Activated naive CD4-positive, alpha-beta T cell treated with anti-CD3 and anti-CD28 coated beads, Interleukin-2, amount 10 ng/mL, durations not matched to agents 7 days and 5 days (primary cell): ENCODE measurements around the gene CST4.
"Not testable (repeated sequence)": the region's sequence is repeated elsewhere in the genome, so short reads cannot be mapped to it uniquely, and the experiment has no call there.

Experiments used
- CTCF ChIA-PET: fragments of 350-600 bp; sonication (Branson Sonifier 250); formaldehyde crosslinking; loops from one replicate; lab custom pipeline; 2021; ENCODE audit warnings: antibody characterized with exemption; lab: Charles Lee
- DNase-seq: peaks from one replicate; pipeline ENCODE4 v3.0.0-alpha.2; 2020
- H3K27ac Mint-ChIP-seq: one replicate; pipeline ENCODE4 v1.8.0; 2021; ENCODE audit warnings: mild to moderate bottlenecking, moderate library complexity, mixed read lengths
- H3K27me3 Mint-ChIP-seq: one replicate; pipeline ENCODE4 v1.8.0; 2021; ENCODE audit warnings: mild to moderate bottlenecking, mixed read lengths
- H3K36me3 Mint-ChIP-seq: one replicate; pipeline ENCODE4 v1.8.0; 2021; ENCODE audit warnings: mixed read lengths
- H3K4me1 Mint-ChIP-seq: one replicate; pipeline ENCODE4 v1.8.0; 2021; ENCODE audit warnings: mixed read lengths
- H3K4me3 Mint-ChIP-seq: one replicate; pipeline ENCODE4 v1.8.0; 2021; ENCODE audit warnings: mild to moderate bottlenecking, moderate library complexity, mixed read lengths
- H3K9me3 Mint-ChIP-seq: one replicate; pipeline ENCODE4 v1.8.0; 2021; ENCODE audit warnings: mixed read lengths

CST4 gene

GRCh38 chr20:23661002-23661429 is 27.8 kb downstream of the CST4 start:
- H3K27me3 Mint-ChIP-seq, result peaks cover 10% of the 10 kb centered on the region
- no peak for DNase-seq
- H3K9me3 Mint-ChIP-seq, result no peaks in the 10 kb centered on the region
- H3K4me1 Mint-ChIP-seq, result no peaks in the 10 kb centered on the region
- H3K4me3 Mint-ChIP-seq, result no peak overlapping the region
- H3K36me3 Mint-ChIP-seq, result no peaks in the 10 kb centered on the region
- CTCF ChIA-PET, result no interaction called here
- no peak overlapping the region for H3K27ac Mint-ChIP-seq

DNA sequence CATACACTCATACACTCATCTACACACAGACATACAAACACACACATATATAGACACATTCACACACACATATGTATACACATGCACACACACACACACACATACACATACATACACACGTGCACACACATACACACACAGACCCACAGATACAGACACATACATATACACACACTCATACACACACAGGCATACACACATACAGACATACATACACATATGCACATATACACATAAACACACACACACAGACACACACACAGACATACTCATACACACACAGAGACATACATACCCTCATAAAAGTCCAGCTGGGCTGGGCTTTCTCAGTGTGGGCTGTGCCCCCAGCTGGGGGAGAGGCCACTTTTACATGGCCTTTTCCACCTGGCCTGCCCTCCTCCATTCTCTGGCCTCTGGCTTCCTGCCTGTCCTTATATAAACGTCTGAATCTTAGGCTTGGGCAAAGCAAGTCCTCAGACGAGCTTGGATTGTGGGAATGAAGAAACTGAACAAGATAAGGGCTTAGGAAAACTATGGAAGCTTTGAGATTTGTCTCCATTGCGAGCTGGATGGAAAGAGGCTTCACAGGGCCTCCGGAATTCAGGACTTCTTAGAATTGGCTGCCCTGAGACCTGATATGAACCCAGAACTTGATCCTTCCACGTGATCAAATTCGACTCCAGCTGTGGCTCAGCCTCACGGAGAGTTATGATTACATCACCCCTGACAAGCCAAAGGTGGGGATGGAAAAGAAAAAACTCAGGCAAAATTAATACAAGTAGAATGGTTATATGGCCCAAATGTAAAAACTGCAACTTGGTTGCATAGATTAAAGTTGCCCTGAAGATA is 28.6 kb downstream of the CST4 start:
- Mint-ChIP-seq H3K27ac (no peak overlapping the region), H3K4me1 (no peaks in the 10 kb centered on the region), H3K9me3 (no peaks in the 10 kb centered on the region), H3K27me3 (peaks cover 17% of the 10 kb centered on the region), H3K36me3 (no peaks in the 10 kb centered on the region), H3K4me3 (no peak overlapping the region)
- CTCF ChIA-PET, result no interaction called here
- no peak for DNase-seq

GRCh38 chr20:23659610-23659988 is 29.2 kb downstream of the CST4 start:
- H3K27ac Mint-ChIP-seq, DNase-seq, H3K36me3 Mint-ChIP-seq, CTCF ChIA-PET, H3K4me3 Mint-ChIP-seq, H3K9me3 Mint-ChIP-seq, H3K4me1 Mint-ChIP-seq: not testable (repeated sequence)
- peaks cover 17% of the 10 kb centered on the region for H3K27me3 Mint-ChIP-seq

GRCh38 chr20:23658989-23659609 is 29.7 kb downstream of the CST4 start:
- Mint-ChIP-seq H3K9me3 (no peaks in the 10 kb centered on the region), H3K27me3 (peaks cover 21% of the 10 kb centered on the region), H3K4me3 (no peak overlapping the region), H3K36me3 (no peaks in the 10 kb centered on the region), H3K4me1 (no peaks in the 10 kb centered on the region), H3K27ac (no peak overlapping the region)
- CTCF ChIA-PET, result interaction anchor here (1.1 kb wide), 1 partner anchor 9 kb away, joined by 3 read pairs; no protein-coding TSS in a partner anchor
- DNase-seq, result no peak

DNA sequence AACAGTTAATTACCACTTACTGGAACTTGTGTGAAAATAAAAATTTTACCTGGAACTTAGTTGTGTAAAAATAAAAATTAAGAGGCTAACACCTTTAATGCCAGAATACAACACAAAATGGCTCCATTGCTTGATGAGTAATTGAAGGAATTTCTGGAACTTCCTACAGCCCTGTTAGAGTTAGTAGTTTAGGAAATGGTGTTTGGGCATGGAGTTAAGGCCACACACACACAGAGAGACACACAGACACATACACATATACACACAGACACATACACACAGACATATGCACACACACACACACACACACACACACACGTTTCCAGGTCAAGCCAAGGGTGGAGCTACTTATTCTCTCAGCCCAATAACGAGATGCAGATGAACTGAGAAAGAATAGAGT is 30.5 kb downstream of the CST4 start:
- H3K27ac Mint-ChIP-seq, result no peak overlapping the region
- H3K27me3 Mint-ChIP-seq, result peaks cover 21% of the 10 kb centered on the region
- CTCF ChIA-PET, result interaction anchor here (1.1 kb wide), 1 partner anchor 10 kb away, joined by 3 read pairs; no protein-coding TSS in a partner anchor
- DNase-seq, result no peak
- no peak overlapping the region for H3K4me3 Mint-ChIP-seq
- H3K9me3 Mint-ChIP-seq, result no peaks in the 10 kb centered on the region
- no peaks in the 10 kb centered on the region for H3K4me1 Mint-ChIP-seq
- no peaks in the 10 kb centered on the region for H3K36me3 Mint-ChIP-seq

- Mint-ChIP-seq H3K9me3 (no peaks in the 10 kb centered on the region), H3K4me1 (no peaks in the 10 kb centered on the region), H3K36me3 (no peaks in the 10 kb centered on the region), H3K27ac (no peak overlapping the region), H3K27me3 (peaks cover 20% of the 10 kb centered on the region), H3K4me3 (no peak overlapping the region)
- CTCF ChIA-PET, result no interaction called here
- DNase-seq, result no peak
Observed at GRCh38 chr20:23657202-23657601, 31.6 kb downstream of the CST4 start.

DNA sequence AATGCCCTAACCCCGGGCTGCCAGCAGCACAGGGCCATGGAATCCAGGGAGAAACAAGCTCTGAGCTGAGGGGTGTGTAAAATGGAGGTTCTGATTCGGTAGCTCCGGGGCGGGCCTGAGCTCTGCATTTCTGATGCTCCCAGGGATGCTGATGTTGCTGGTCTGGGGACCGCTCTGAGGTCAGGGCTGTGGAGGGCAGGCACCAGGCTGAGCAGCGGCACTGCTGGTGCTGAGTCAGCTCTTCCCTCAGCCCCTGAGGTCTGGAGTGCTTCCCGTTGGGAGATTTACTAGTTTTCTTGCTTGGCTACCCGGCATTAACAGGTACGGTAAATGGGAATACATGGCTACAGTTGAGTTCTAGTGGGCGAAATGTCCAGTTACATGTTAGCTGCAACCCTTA is 32.5 kb downstream of the CST4 start:
- Mint-ChIP-seq H3K4me3 (no peak overlapping the region), H3K27me3 (peaks cover 20% of the 10 kb centered on the region), H3K27ac (no peak overlapping the region), H3K4me1 (no peaks in the 10 kb centered on the region), H3K9me3 (no peaks in the 10 kb centered on the region), H3K36me3 (no peaks in the 10 kb centered on the region)
- CTCF ChIA-PET, result no interaction called here
- no peak for DNase-seq

GRCh38 chr20:23655491-23656211 is 33.2 kb downstream of the CST4 start:
- Mint-ChIP-seq H3K4me3 (no peak overlapping the region), H3K27ac (no peak overlapping the region), H3K27me3 (peaks cover 20% of the 10 kb centered on the region), H3K4me1 (no peaks in the 10 kb centered on the region), H3K9me3 (no peaks in the 10 kb centered on the region), H3K36me3 (no peaks in the 10 kb centered on the region)
- DNase-seq, result no peak
- CTCF ChIA-PET, result no interaction called here

- H3K4me3 Mint-ChIP-seq, result no peak overlapping the region
- H3K27me3 Mint-ChIP-seq, result peaks cover 20% of the 10 kb centered on the region
- H3K27ac Mint-ChIP-seq, result no peak overlapping the region
- no peaks in the 10 kb centered on the region for H3K36me3 Mint-ChIP-seq
- no peaks in the 10 kb centered on the region for H3K9me3 Mint-ChIP-seq
- no peak for DNase-seq
- H3K4me1 Mint-ChIP-seq, result no peaks in the 10 kb centered on the region
- CTCF ChIA-PET, result no interaction called here
Observed at GRCh38 chr20:23654717-23655116, 34.1 kb downstream of the CST4 start.

- Mint-ChIP-seq H3K9me3 (no peaks in the 10 kb centered on the region), H3K4me1 (no peaks in the 10 kb centered on the region), H3K27ac (no peak overlapping the region), H3K4me3 (no peak overlapping the region), H3K27me3 (peaks cover 20% of the 10 kb centered on the region), H3K36me3 (no peaks in the 10 kb centered on the region)
- no peak for DNase-seq
- CTCF ChIA-PET, result no interaction called here
Observed at GRCh38 chr20:23654000-23654399, 34.8 kb downstream of the CST4 start.

- CTCF ChIA-PET, result no interaction called here
- Mint-ChIP-seq H3K36me3 (no peaks in the 10 kb centered on the region), H3K4me3 (no peak overlapping the region)
Observed at GRCh38 chr20:23653400-23653938, 35.4 kb downstream of the CST4 start.

DNA sequence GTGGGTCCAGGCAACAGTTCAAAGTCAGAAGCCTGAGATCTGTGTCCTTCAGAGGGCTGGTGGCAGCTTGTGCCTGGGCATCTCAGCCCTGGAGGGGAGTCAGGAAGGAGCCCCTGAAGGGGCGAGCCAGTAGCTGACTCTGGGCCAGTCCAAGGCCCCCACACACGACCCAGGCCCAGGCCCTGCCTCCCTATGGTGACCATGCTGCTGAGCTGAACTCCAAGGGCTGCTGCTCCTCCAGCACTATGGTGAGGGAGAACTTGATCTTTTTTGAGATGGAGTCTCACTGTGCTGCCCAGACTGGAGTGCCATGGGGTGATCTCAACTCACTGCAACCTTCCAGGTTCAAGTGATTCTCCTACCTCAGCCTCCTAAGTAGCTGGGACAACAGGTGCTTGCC is 35.9 kb downstream of the CST4 start:
- H3K36me3 Mint-ChIP-seq, result no peaks in the 10 kb centered on the region
- no peaks in the 10 kb centered on the region for H3K9me3 Mint-ChIP-seq
- no peaks in the 10 kb centered on the region for H3K4me1 Mint-ChIP-seq
- H3K27me3 Mint-ChIP-seq, result peaks cover 20% of the 10 kb centered on the region
- H3K27ac Mint-ChIP-seq, result no peak overlapping the region
- CTCF ChIA-PET, result no interaction called here
- no peak overlapping the region for H3K4me3 Mint-ChIP-seq
- DNase-seq, result no peak

More at GRCh38 chr20:23653400-23653938, 35.4 kb downstream of the CST4 start:
- H3K27me3 Mint-ChIP-seq, result peaks cover 20% of the 10 kb centered on the region
- DNase-seq, result no peak
- no peaks in the 10 kb centered on the region for H3K4me1 Mint-ChIP-seq
- no peaks in the 10 kb centered on the region for H3K9me3 Mint-ChIP-seq
- no peak overlapping the region for H3K27ac Mint-ChIP-seq

DNA sequence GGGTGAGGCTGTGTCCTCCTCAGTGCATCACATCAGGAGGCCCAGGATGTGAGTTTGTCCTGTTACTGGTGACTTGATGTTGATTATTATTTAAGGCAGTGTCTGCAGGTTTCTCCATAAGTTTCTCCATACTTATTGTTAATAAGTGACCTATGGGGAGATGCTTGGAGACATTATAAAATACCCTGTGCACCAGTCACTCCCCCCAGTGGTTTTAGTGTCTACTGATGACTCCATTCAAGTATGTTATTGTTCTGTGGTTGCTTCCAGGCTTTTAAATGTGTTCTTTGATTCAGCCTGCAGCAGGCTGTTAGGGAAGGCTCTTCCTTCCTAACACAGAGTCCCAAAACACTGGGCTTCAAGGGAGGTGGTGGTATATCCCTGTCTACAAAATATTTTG is 36.5 kb downstream of the CST4 start:
- CTCF ChIA-PET, result no interaction called here
- no peak overlapping the region for H3K4me3 Mint-ChIP-seq
- H3K36me3 Mint-ChIP-seq, result no peaks in the 10 kb centered on the region
- H3K4me1 Mint-ChIP-seq, result no peaks in the 10 kb centered on the region
- peaks cover 20% of the 10 kb centered on the region for H3K27me3 Mint-ChIP-seq
- no peak for DNase-seq
- no peaks in the 10 kb centered on the region for H3K9me3 Mint-ChIP-seq
- H3K27ac Mint-ChIP-seq, result no peak overlapping the region

GRCh38 chr20:23651117-23651516 is 37.7 kb downstream of the CST4 start:
- no peak for DNase-seq
- CTCF ChIA-PET, result no interaction called here
- no peak overlapping the region for H3K4me3 Mint-ChIP-seq
- no peaks in the 10 kb centered on the region for H3K4me1 Mint-ChIP-seq
- no peak overlapping the region for H3K27ac Mint-ChIP-seq
- peaks cover 22% of the 10 kb centered on the region for H3K27me3 Mint-ChIP-seq
- H3K9me3 Mint-ChIP-seq, result no peaks in the 10 kb centered on the region
- H3K36me3 Mint-ChIP-seq, result no peaks in the 10 kb centered on the region
